ENCODE measurements around the gene TMEM179. TPM values are rescaled to one million over a fixed set of nuclear protein-coding genes. Genes with fewer than 3 reads are reported as not detected.

TMEM179 gene
- total and polyA plus RNA-seq, 8 donors = 0.73 to 2.0 (median 1.7) TPM; not detected in 1

GRCh38 chr14:104614126-104614812 is 9.7 kb upstream of the TMEM179 start:
- no peaks in the 10 kb centered on the region for H3K4me1 ChIP-seq
- H3K4me3 ChIP-seq = no peak overlapping the region
- intact Hi-C loops (cut with DNase I) = no loop called here
- no peaks in the 10 kb centered on the region for H3K9me3 ChIP-seq
- ATAC-seq (no peak), DNase-seq (no peak)
- peaks cover 0 to 35% of the 10 kb centered on the region in 2 donors for H3K27me3 ChIP-seq
- no peaks in the 10 kb centered on the region for H3K36me3 ChIP-seq
- TF ChIP-seq CTCF (IDR thresholded peaks at IDR 0.05) = no peak
- H3K27ac ChIP-seq = no peak overlapping the region

GRCh38 chr14:104611881-104612280 is 7.3 kb upstream of the TMEM179 start:
- Histone ChIP-seq H3K27ac (no peak overlapping the region), H3K4me3 (no peak overlapping the region), H3K9me3 (no peaks in the 10 kb centered on the region), H3K36me3 (no peaks in the 10 kb centered on the region), H3K4me1 (no peaks in the 10 kb centered on the region), H3K27me3 (peaks cover 3 to 22% of the 10 kb centered on the region in 2 donors)
- ATAC-seq (no peak), DNase-seq (no peak)
- TF ChIP-seq CTCF (IDR thresholded peaks at IDR 0.05) = no peak
- intact Hi-C loops (cut with DNase I) = no loop called here

- intact Hi-C loops (cut with DNase I) = no loop called here
- no peak for ATAC-seq
Observed at GRCh38 chr14:104610749-104611310, 6.3 kb upstream of the TMEM179 start.

GRCh38 chr14:104609666-104610065 is 5.1 kb upstream of the TMEM179 start:
- Histone ChIP-seq H3K9me3 (no peaks in the 10 kb centered on the region), H3K27me3 (peaks cover 20 to 41% of the 10 kb centered on the region in 2 donors), H3K27ac (no peak overlapping the region), H3K4me3 (no peak overlapping the region), H3K36me3 (no peaks in the 10 kb centered on the region), H3K4me1 (no peaks in the 10 kb centered on the region)
- DNase-seq (peak in 1 of 4 donors; percentile 32), ATAC-seq (no peak)
- intact Hi-C loops (cut with DNase I) = no loop called here
- TF ChIP-seq CTCF (IDR thresholded peaks at IDR 0.05) = no peak

More at GRCh38 chr14:104610749-104611310, 6.3 kb upstream of the TMEM179 start:
- peaks cover 8 to 30% of the 10 kb centered on the region in 2 donors for H3K27me3 ChIP-seq
- H3K27ac ChIP-seq = no peak overlapping the region
- no peak for TF ChIP-seq CTCF (IDR thresholded peaks at IDR 0.05)
- H3K4me1 ChIP-seq = no peaks in the 10 kb centered on the region
- H3K4me3 ChIP-seq = no peak overlapping the region
- peak in 1 of 4 donors; percentile 28 for DNase-seq
- H3K9me3 ChIP-seq = no peaks in the 10 kb centered on the region
- H3K36me3 ChIP-seq = no peaks in the 10 kb centered on the region

- Histone ChIP-seq H3K27me3 (peaks cover 32 to 82% of the 10 kb centered on the region in 2 donors), H3K4me3 (no peak overlapping the region), H3K4me1 (peaks cover 3 to 5% of the 10 kb centered on the region in 2 donors), H3K9me3 (no peaks in the 10 kb centered on the region), H3K36me3 (no peaks in the 10 kb centered on the region), H3K27ac (no peak overlapping the region)
- intact Hi-C loops (cut with DNase I) = no loop called here
- DNase-seq (peak in 2 of 4 donors; percentile 19 to 75), ATAC-seq (no peak)
- no peak for TF ChIP-seq CTCF (IDR thresholded peaks at IDR 0.05)
Observed at GRCh38 chr14:104603711-104604401, 716 bp downstream of the TMEM179 start.
